Measurements from ENCODE around the gene CD300C. TPM values are rescaled to one million over a fixed set of nuclear protein-coding genes. Genes with fewer than 3 reads are reported as not detected.
A peak's percentile ranks its signal among the peaks of the same experiment; 100 is the strongest.

The CD300C gene
- total and polyA plus RNA-seq, 2 donors (not counting 1 experiment from before 2014, with no cell fraction given) = not detected

GRCh38 chr17:74522381-74523105 lies 23.4 kb downstream of the CD300C start:
- no peaks in the 10 kb centered on the region for H3K27me3 ChIP-seq (ENCODE audit: control insufficient read depth, insufficient read depth, low read length)
- no peaks in the 10 kb centered on the region for H3K9me3 ChIP-seq (ENCODE audit: control insufficient read depth, insufficient read depth, low read depth, low read length)
- H4K20me1 ChIP-seq (ENCODE audit: control insufficient read depth, extremely low read depth, insufficient read depth, low read length) = no peaks in the 10 kb centered on the region
- H3K79me2 ChIP-seq (ENCODE audit: control insufficient read depth, insufficient read depth, low read length) = no peaks in the 10 kb centered on the region
- no peak overlapping the region for H3K4me3 ChIP-seq (replicated peaks in 1 of 4; ENCODE audit: control extremely low read depth in 1 of 4, insufficient read depth in 1 of 4, low read depth in 3 of 4, low read length in 4 of 4)
- H3K9ac ChIP-seq (ENCODE audit: insufficient read depth, low read length) = no peak overlapping the region
- no peak overlapping the region for H3K4me2 ChIP-seq (ENCODE audit: extremely low read depth, insufficient read depth, low read length)
- DNase-seq (ENCODE audit: low read depth in 2 of 2) = no peak
- no peak overlapping the region for H2AFZ ChIP-seq (ENCODE audit: low read length)
- H3K36me3 ChIP-seq (ENCODE audit: control insufficient read depth, insufficient read depth, low read length) = no peaks in the 10 kb centered on the region
- no peaks in the 10 kb centered on the region for H3K4me1 ChIP-seq (ENCODE audit: control insufficient read depth, extremely low read depth, insufficient read depth, low read length)
- no peak for TF ChIP-seq EZH2 (IDR thresholded peaks at IDR 0.05; ENCODE audit: low read length, missing control alignments)
- no peak for TF ChIP-seq CTCF (conservative IDR thresholded peaks at IDR 0.05 in 1 of 2, IDR thresholded peaks at IDR 0.05 in 1 of 2; ENCODE audit: low read depth in 1 of 2, low read length in 2 of 2)
- H3K27ac ChIP-seq (ENCODE audit: insufficient read depth, low read length) = no peak overlapping the region

GRCh38 chr17:74521701-74522201 lies 24.2 kb downstream of the CD300C start:
- no peaks in the 10 kb centered on the region for H4K20me1 ChIP-seq (ENCODE audit: control insufficient read depth, extremely low read depth, insufficient read depth, low read length)
- no peaks in the 10 kb centered on the region for H3K36me3 ChIP-seq (ENCODE audit: control insufficient read depth, insufficient read depth, low read length)
- no peak for DNase-seq (ENCODE audit: low read depth in 2 of 2)
- no peak overlapping the region for H3K9ac ChIP-seq (ENCODE audit: insufficient read depth, low read length)
- TF ChIP-seq EZH2 (IDR thresholded peaks at IDR 0.05; ENCODE audit: low read length, missing control alignments) (no peak), CTCF (conservative IDR thresholded peaks at IDR 0.05 in 1 of 2, IDR thresholded peaks at IDR 0.05 in 1 of 2; ENCODE audit: low read depth in 1 of 2, low read length in 2 of 2) (no peak)
- H3K4me1 ChIP-seq (ENCODE audit: control insufficient read depth, extremely low read depth, insufficient read depth, low read length) = no peaks in the 10 kb centered on the region
- no peak overlapping the region for H3K4me3 ChIP-seq (replicated peaks in 1 of 4; ENCODE audit: control extremely low read depth in 1 of 4, insufficient read depth in 1 of 4, low read depth in 3 of 4, low read length in 4 of 4)
- H3K27me3 ChIP-seq (ENCODE audit: control insufficient read depth, insufficient read depth, low read length) = no peaks in the 10 kb centered on the region
- no peak overlapping the region for H2AFZ ChIP-seq (ENCODE audit: low read length)
- H3K9me3 ChIP-seq (ENCODE audit: control insufficient read depth, insufficient read depth, low read depth, low read length) = no peaks in the 10 kb centered on the region
- no peak overlapping the region for H3K4me2 ChIP-seq (ENCODE audit: extremely low read depth, insufficient read depth, low read length)
- H3K27ac ChIP-seq (ENCODE audit: insufficient read depth, low read length) = no peak overlapping the region
- no peaks in the 10 kb centered on the region for H3K79me2 ChIP-seq (ENCODE audit: control insufficient read depth, insufficient read depth, low read length)

GRCh38 chr17:74520790-74521480 lies 25.0 kb downstream of the CD300C start:
- Histone ChIP-seq H3K4me1 (ENCODE audit: control insufficient read depth, extremely low read depth, insufficient read depth, low read length) (no peaks in the 10 kb centered on the region), H3K9me3 (ENCODE audit: control insufficient read depth, insufficient read depth, low read depth, low read length) (no peaks in the 10 kb centered on the region), H2AFZ (ENCODE audit: low read length) (no peak overlapping the region), H3K79me2 (ENCODE audit: control insufficient read depth, insufficient read depth, low read length) (no peaks in the 10 kb centered on the region), H3K27me3 (ENCODE audit: control insufficient read depth, insufficient read depth, low read length) (no peaks in the 10 kb centered on the region), H3K4me2 (ENCODE audit: extremely low read depth, insufficient read depth, low read length) (no peak overlapping the region), H3K36me3 (ENCODE audit: control insufficient read depth, insufficient read depth, low read length) (no peaks in the 10 kb centered on the region), H4K20me1 (ENCODE audit: control insufficient read depth, extremely low read depth, insufficient read depth, low read length) (no peaks in the 10 kb centered on the region), H3K4me3 (replicated peaks in 1 of 4; ENCODE audit: control extremely low read depth in 1 of 4, insufficient read depth in 1 of 4, low read depth in 3 of 4, low read length in 4 of 4) (no peak overlapping the region), H3K27ac (ENCODE audit: insufficient read depth, low read length) (no peak overlapping the region), H3K9ac (ENCODE audit: insufficient read depth, low read length) (no peak overlapping the region)
- peak in 1 of 2 donors; percentile 19 for DNase-seq (ENCODE audit: low read depth in 2 of 2)
- TF ChIP-seq EZH2 (IDR thresholded peaks at IDR 0.05; ENCODE audit: low read length, missing control alignments) (no peak), CTCF (conservative IDR thresholded peaks at IDR 0.05 in 1 of 2, IDR thresholded peaks at IDR 0.05 in 1 of 2; ENCODE audit: low read depth in 1 of 2, low read length in 2 of 2) (no peak)
